Upper lobe of left lung (tissue), 6 donors: ENCODE data around the gene TMEM221. TPM values are rescaled to one million over a fixed set of nuclear protein-coding genes. Genes with fewer than 3 reads are reported as not detected.
A peak's percentile ranks its signal among the peaks of the same experiment; 100 is the strongest.

ENCODE experiments used
- ATAC-seq, 2 donors: fragments of 200-7000 bp; cut with Tn5 transposase; one replicate each; pipeline ENCODE4 v1.9.1; 2022; ENCODE audit warnings: mild to moderate bottlenecking in 2 of 2, moderate library complexity in 2 of 2; ENCODE audit not compliant: low FRiP score in 2 of 2
- DNase-seq, 2 donors: peaks; one replicate each; pipeline ENCODE4 v3.0.0-alpha.2; 2019 to 2020
- H3K27ac ChIP-seq, 4 donors: fragments of 200-600 bp; sonication (generic); one replicate each; pipeline ENCODE4 v1.5.1; 2016 to 2019
- H3K27me3 ChIP-seq, 4 donors: fragments of 200-600 bp; sonication (generic); one replicate each; pipeline ENCODE4 v1.5.1; 2017 to 2019
- H3K36me3 ChIP-seq, 4 donors: fragments of 200-600 bp; sonication (generic); one replicate each; pipeline ENCODE4 v1.5.1; 2016 to 2019
- H3K4me1 ChIP-seq, 4 donors: fragments of 200-600 bp; sonication (generic); one replicate each; pipeline ENCODE4 v1.5.1; 2018 to 2019
- H3K4me3 ChIP-seq, 4 donors: fragments of 200-600 bp; sonication (generic); one replicate each; pipeline ENCODE4 v1.5.1; 2017 to 2019; ENCODE audit warnings: mild to moderate bottlenecking in 2 of 4, moderate library complexity in 1 of 4
- H3K9me3 ChIP-seq, 4 donors: fragments of 200-600 bp; sonication (generic); one replicate each; pipeline ENCODE4 v1.5.1; 2018 to 2019
- CTCF ChIP-seq, 6 experiments: fragments of 450-650 bp in 4 of 6; fragments of 200-600 bp in 2 of 6; sonication (generic) in 2 of 6; IDR thresholded peaks; one replicate each; pipeline ENCODE4 v1.5.1; 2016 to 2019; ENCODE audit warnings: antibody characterized with exemption in 6 of 6
- EP300 ChIP-seq, 4 donors: sonication (generic); formaldehyde crosslinking; IDR thresholded peaks; one replicate each; pipeline ENCODE4 v1.5.1; 2017; ENCODE audit warnings: antibody characterized with exemption in 4 of 4, control low read depth in 2 of 4
- POLR2A ChIP-seq, 4 donors: fragments of 450-650 bp; IDR thresholded peaks; one replicate each; pipeline ENCODE4 v1.5.1; 2016 to 2017; ENCODE audit warnings: antibody characterized with exemption in 4 of 4, mild to moderate bottlenecking in 2 of 4
- POLR2AphosphoS5 ChIP-seq, 2 donors: sonication (generic); formaldehyde crosslinking; IDR thresholded peaks; one replicate each; pipeline ENCODE4 v1.5.1; 2017; ENCODE audit warnings: antibody characterized with exemption in 2 of 2
- WGBS, 2 donors: methylation state at CpG; one replicate each; pipeline ENCODE4 v1.1.5; 2017 to 2018; 5-methylcytosine and 5-hydroxymethylcytosine counted together
- total RNA-seq, 6 donors: library from RNA; depleted of rRNA in 4 of 6; stranded (reverse); fragments of >200 nt in 4 of 6; gene quantifications; one replicate each; pipeline versions ENCODE4 v1.1.0 to v1.2.1, GENCODE V29; 2016 to 2021
- donor health status: DM: no; HTN: no; CAD: no; lungs with moderate emphysema.
- donor health status: DM: no; HTN: yes; CAD: no; lungs with severe emphysema.

The TMEM221 gene
- total RNA-seq, 6 donors from 2014 or later = 0.14 TPM; not detected in 5

- 44 to 59% methylated on average over 6 to 7 of the region's 7 CpGs for WGBS, 2 donors
- Histone ChIP-seq H3K27me3 (no peaks in the 10 kb centered on the region), H3K4me1 (peaks cover 36 to 52% (median 41%) of the 10 kb centered on the region in 4 donors), H3K4me3 (peak overlapping the region; percentile 12 to 70 (median 44)), H3K36me3 (peaks cover 0 to 8% (median 0%) of the 10 kb centered on the region in 4 donors), H3K27ac (peak overlapping the region; percentile 85 to 94 (median 90)), H3K9me3 (no peaks in the 10 kb centered on the region)
- ATAC-seq (peak in 1 of 2 donors; percentile 2), DNase-seq (no peak)
- TF ChIP-seq POLR2A (IDR thresholded peaks at IDR 0.05) (no peak), CTCF (IDR thresholded peaks at IDR 0.05) (no peak), POLR2AphosphoS5 (IDR thresholded peaks at IDR 0.05) (no peak), EP300 (IDR thresholded peaks at IDR 0.05) (no peak)
Observed at GRCh38 chr19:17404621-17405249, 43.7 kb downstream of the TMEM221 start.

- TF ChIP-seq CTCF (IDR thresholded peaks at IDR 0.05) = no peak
- TF ChIP-seq POLR2AphosphoS5 (IDR thresholded peaks at IDR 0.05) = no peak
- no peak for TF ChIP-seq EP300 (IDR thresholded peaks at IDR 0.05)
- TF ChIP-seq POLR2A (IDR thresholded peaks at IDR 0.05) = no peak
- no peaks in the 10 kb centered on the region for H3K9me3 ChIP-seq
- DNase-seq = no peak
- H3K4me3 ChIP-seq = peak overlapping the region; percentile 12 to 70 (median 44)
- H3K27ac ChIP-seq = peak overlapping the region; percentile 22 to 94 (median 90)
- no peak for ATAC-seq
- peaks cover 0 to 9% (median 0%) of the 10 kb centered on the region in 4 donors for H3K36me3 ChIP-seq
- peaks cover 36 to 52% (median 41%) of the 10 kb centered on the region in 4 donors for H3K4me1 ChIP-seq
- H3K27me3 ChIP-seq = no peaks in the 10 kb centered on the region
- WGBS, 2 donors = 45 to 58% methylated on average over 6 of the region's 6 CpGs
Observed at GRCh38 chr19:17404015-17404414, 44.5 kb downstream of the TMEM221 start.

GRCh38 chr19:17402982-17403855, 45.2 kb downstream of the TMEM221 start:
- Histone ChIP-seq H3K4me1 (peaks cover 36 to 52% (median 39%) of the 10 kb centered on the region in 4 donors), H3K27ac (peak overlapping the region; percentile 22 to 94 (median 90)), H3K36me3 (peaks cover 0 to 9% (median 1%) of the 10 kb centered on the region in 4 donors), H3K27me3 (no peaks in the 10 kb centered on the region), H3K4me3 (peak overlapping the region in 3 of 4 donors; percentile 42 to 70 (median 47)), H3K9me3 (no peaks in the 10 kb centered on the region)
- DNase-seq (peak; percentile 36 to 85), ATAC-seq (peak in 1 of 2 donors; percentile 45)
- TF ChIP-seq EP300 (IDR thresholded peaks at IDR 0.05) = no peak
- no peak for TF ChIP-seq POLR2AphosphoS5 (IDR thresholded peaks at IDR 0.05)
- TF ChIP-seq CTCF (IDR thresholded peaks at IDR 0.05) = no peak
- TF ChIP-seq POLR2A (IDR thresholded peaks at IDR 0.05) = no peak
- WGBS, 2 donors = 39 to 52% methylated on average over 19 to 30 of the region's 36 CpGs

GRCh38 chr19:17401628-17402027, 46.8 kb downstream of the TMEM221 start:
- peak overlapping the region in 2 of 4 donors; percentile 30 to 32 for H3K27ac ChIP-seq
- no peaks in the 10 kb centered on the region for H3K27me3 ChIP-seq
- peaks cover 25 to 44% (median 32%) of the 10 kb centered on the region in 4 donors for H3K4me1 ChIP-seq
- no peak for DNase-seq
- H3K4me3 ChIP-seq = no peak overlapping the region
- H3K9me3 ChIP-seq = no peaks in the 10 kb centered on the region
- TF ChIP-seq POLR2AphosphoS5 (IDR thresholded peaks at IDR 0.05) = no peak
- TF ChIP-seq POLR2A (IDR thresholded peaks at IDR 0.05) = no peak
- no peak for TF ChIP-seq CTCF (IDR thresholded peaks at IDR 0.05)
- TF ChIP-seq EP300 (IDR thresholded peaks at IDR 0.05) = no peak
- no peak for ATAC-seq
- 67 to 70% methylated on average over 6 of the region's 6 CpGs for WGBS, 2 donors
- H3K36me3 ChIP-seq = peaks cover 0 to 9% (median 1%) of the 10 kb centered on the region in 4 donors
